Endothelial cell (in vitro differentiated cells): ENCODE data around the gene FRMPD4. TPM values are rescaled to one million over a fixed set of nuclear protein-coding genes. Genes with fewer than 3 reads are reported as not detected.

ENCODE experiments used
- DNase-seq: peaks from one replicate; pipeline ENCODE4 v3.0.0; 2021; ENCODE audit warnings: low spot score
- H3K27ac Mint-ChIP-seq: one replicate; pipeline ENCODE4 v1.8.0; 2021; ENCODE audit warnings: mixed read lengths, inconsistent platforms; ENCODE audit not compliant: unreplicated experiment
- H3K27me3 Mint-ChIP-seq: one replicate; pipeline ENCODE4 v1.8.0; 2021; ENCODE audit warnings: mild to moderate bottlenecking, moderate library complexity, mixed read lengths, inconsistent platforms; ENCODE audit not compliant: unreplicated experiment
- H3K36me3 Mint-ChIP-seq: one replicate; pipeline ENCODE4 v1.8.0; 2021; ENCODE audit warnings: mild to moderate bottlenecking, low read depth, mixed read lengths, inconsistent platforms; ENCODE audit not compliant: unreplicated experiment
- H3K4me1 Mint-ChIP-seq: one replicate; pipeline ENCODE4 v1.8.0; 2021; ENCODE audit warnings: mild to moderate bottlenecking, mixed read lengths, inconsistent platforms; ENCODE audit not compliant: unreplicated experiment
- H3K4me3 Mint-ChIP-seq: one replicate; pipeline ENCODE4 v1.8.0; 2021; ENCODE audit warnings: mild to moderate bottlenecking, mixed read lengths, inconsistent platforms; ENCODE audit not compliant: unreplicated experiment
- H3K9me3 Mint-ChIP-seq: one replicate; pipeline ENCODE4 v1.8.0; 2021; ENCODE audit warnings: mixed read lengths, inconsistent platforms; ENCODE audit not compliant: unreplicated experiment
- total RNA-seq: library from RNA; stranded (reverse); fragmentation: NEBNext Ultra II Directional; extraction: Animal tissue kit (Norgen Biotek cat#: 25700); gene quantifications from one replicate; pipeline ENCODE4 v1.2.1, GENCODE V29; 2021; ENCODE audit not compliant: unreplicated experiment
- TF ChIP-seq, protein P1 (sequence below): fragments of 200-600 bp; sonication (generic); IDR thresholded peaks from one replicate; pipeline ENCODE4 v1.5.0; 2021; ENCODE audit warnings: antibody characterized with exemption; ENCODE audit not compliant: unreplicated experiment

The FRMPD4 gene
- total RNA-seq, 1 donor from 2014 or later, result 0.03 TPM

DNA sequence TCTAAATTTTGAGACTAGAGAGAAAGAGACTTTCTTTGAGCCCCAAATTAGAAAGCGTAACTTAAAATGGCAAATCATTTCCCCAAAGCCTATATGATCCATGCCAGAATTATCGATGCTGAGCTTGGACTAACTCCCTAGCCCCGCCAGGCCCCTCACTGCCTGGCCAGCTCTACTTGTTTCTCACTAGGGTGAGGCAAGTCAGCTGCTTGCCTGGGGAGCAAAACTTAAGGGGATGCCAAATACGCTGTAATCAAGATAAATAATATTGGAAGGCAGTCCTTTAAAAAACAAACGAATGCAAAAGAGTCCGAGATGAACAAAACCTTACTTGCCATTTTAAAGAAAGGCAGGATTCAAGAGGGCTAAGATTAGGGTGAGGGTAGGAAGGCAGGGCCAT lies 236.0 kb downstream of the FRMPD4 start:
- Mint-ChIP-seq H3K4me1 (no peaks in the 10 kb centered on the region), H3K9me3 (no peaks in the 10 kb centered on the region), H3K27ac (no peak overlapping the region), H3K36me3 (no peaks in the 10 kb centered on the region), H3K27me3 (no peaks in the 10 kb centered on the region), H3K4me3 (no peak overlapping the region)
- DNase-seq, result no peak
- TF ChIP-seq, protein P1, sequence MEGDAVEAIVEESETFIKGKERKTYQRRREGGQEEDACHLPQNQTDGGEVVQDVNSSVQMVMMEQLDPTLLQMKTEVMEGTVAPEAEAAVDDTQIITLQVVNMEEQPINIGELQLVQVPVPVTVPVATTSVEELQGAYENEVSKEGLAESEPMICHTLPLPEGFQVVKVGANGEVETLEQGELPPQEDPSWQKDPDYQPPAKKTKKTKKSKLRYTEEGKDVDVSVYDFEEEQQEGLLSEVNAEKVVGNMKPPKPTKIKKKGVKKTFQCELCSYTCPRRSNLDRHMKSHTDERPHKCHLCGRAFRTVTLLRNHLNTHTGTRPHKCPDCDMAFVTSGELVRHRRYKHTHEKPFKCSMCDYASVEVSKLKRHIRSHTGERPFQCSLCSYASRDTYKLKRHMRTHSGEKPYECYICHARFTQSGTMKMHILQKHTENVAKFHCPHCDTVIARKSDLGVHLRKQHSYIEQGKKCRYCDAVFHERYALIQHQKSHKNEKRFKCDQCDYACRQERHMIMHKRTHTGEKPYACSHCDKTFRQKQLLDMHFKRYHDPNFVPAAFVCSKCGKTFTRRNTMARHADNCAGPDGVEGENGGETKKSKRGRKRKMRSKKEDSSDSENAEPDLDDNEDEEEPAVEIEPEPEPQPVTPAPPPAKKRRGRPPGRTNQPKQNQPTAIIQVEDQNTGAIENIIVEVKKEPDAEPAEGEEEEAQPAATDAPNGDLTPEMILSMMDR, result no peak

DNA sequence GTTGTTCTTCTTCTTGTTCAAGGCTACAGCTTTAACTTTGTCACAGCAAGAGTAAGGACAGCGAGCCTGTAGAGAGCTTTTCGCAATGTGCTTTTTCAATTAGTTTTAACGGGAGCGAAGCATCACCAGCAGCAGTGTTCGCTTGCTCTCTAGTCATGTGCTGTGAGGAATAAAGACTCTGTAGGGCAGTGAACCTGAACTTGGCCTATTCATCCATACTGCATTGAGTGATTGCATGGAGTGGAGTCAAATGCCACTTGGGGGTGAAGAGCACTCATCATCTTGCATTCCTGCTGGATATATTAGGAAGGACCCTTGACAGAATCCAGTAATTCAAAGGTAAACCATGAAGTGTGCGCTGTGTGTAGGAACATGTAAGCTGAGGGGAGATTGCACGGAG lies 240.0 kb downstream of the FRMPD4 start:
- Mint-ChIP-seq H3K36me3 (no peaks in the 10 kb centered on the region), H3K4me3 (no peak overlapping the region), H3K27me3 (no peaks in the 10 kb centered on the region), H3K9me3 (no peaks in the 10 kb centered on the region), H3K4me1 (no peaks in the 10 kb centered on the region), H3K27ac (no peak overlapping the region)
- TF ChIP-seq, protein P1, result no peak
- DNase-seq, result no peak

DNA sequence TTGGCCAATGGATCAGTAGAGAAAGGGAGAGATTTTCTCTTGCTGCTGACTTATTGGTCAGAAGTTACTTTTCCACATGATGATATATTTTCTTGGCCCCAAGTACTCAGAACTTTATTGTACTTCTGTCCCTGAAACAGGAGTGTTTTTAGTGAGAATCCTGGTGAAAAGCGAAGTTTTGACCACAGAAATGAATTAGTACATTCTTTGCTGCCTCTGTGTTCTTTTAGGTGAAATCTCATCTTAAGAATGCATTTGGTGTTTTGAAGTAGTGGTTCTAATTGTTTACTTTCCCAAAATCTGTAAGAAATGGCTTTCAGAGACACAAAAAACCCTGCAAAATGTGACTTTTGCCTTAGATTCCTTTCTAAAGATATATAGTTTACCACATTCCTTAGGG lies 240.4 kb downstream of the FRMPD4 start:
- H3K9me3 Mint-ChIP-seq, result no peaks in the 10 kb centered on the region
- no peaks in the 10 kb centered on the region for H3K4me1 Mint-ChIP-seq
- no peaks in the 10 kb centered on the region for H3K36me3 Mint-ChIP-seq
- no peak overlapping the region for H3K4me3 Mint-ChIP-seq
- TF ChIP-seq, protein P1, result no peak
- H3K27me3 Mint-ChIP-seq, result no peaks in the 10 kb centered on the region
- no peak for DNase-seq
- H3K27ac Mint-ChIP-seq, result no peak overlapping the region

DNA sequence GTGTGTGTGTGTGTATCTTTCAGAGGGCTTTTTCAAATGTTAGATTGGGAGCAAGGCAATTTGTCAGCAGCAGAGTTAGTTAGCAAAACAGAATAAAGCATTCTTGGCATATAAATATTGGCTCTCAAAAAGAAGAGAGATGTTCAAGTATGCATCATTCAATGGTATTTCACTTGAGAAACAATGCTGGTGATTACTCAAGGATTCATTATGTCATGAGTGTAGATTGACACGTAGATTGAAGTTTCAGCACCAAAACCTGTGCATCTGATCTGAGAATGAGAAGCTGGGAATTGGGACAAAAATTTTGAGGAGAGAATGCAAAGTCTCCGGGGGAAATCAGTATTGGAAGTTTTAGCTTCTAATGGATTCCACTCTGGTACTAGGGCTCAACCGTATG lies 241.4 kb downstream of the FRMPD4 start:
- Mint-ChIP-seq H3K4me1 (no peaks in the 10 kb centered on the region), H3K9me3 (no peaks in the 10 kb centered on the region), H3K4me3 (no peak overlapping the region), H3K27me3 (no peaks in the 10 kb centered on the region), H3K27ac (no peak overlapping the region), H3K36me3 (no peaks in the 10 kb centered on the region)
- TF ChIP-seq, protein P1, result no peak
- DNase-seq, result no peak

DNA sequence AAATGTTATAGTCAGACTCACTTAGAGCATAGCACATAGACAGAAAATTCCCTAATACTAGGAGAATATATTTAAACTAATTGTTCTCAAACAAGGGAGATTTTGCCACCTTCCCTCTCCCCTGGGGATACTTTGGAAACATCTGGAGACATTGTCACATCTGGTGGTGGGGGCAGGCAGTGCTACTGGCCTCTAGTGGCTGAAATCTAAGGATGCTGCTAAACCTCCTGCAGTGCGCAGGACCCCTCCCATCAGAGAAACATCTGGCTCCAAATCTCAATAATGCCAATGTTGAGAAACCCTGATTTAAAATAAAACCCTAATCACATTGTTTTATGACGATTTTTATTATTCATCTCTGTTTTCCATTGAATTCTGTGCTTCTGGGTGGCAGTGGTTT lies 244.9 kb downstream of the FRMPD4 start:
- no peak overlapping the region for H3K27ac Mint-ChIP-seq
- DNase-seq, result no peak
- no peaks in the 10 kb centered on the region for H3K9me3 Mint-ChIP-seq
- TF ChIP-seq, protein P1, result no peak
- no peaks in the 10 kb centered on the region for H3K4me1 Mint-ChIP-seq
- H3K27me3 Mint-ChIP-seq, result no peaks in the 10 kb centered on the region
- no peaks in the 10 kb centered on the region for H3K36me3 Mint-ChIP-seq
- H3K4me3 Mint-ChIP-seq, result no peak overlapping the region
